OCI-LY1 (cell line): ENCODE data around the gene MSRB3.

Experiments
- CTCF ChIP-seq: fragments of 200-600 bp; sonication (generic), shearing (Covaris generic); IDR thresholded peaks from 2 replicates; pipeline ENCODE4 v1.5.1; 2017; ENCODE audit warnings: mild to moderate bottlenecking, antibody characterized with exemption, low read length, moderate library complexity, mixed read lengths
- EZH2 ChIP-seq: fragments of 200-600 bp; sonication (generic), shearing (Covaris generic); IDR thresholded peaks from 2 replicates; pipeline ENCODE4 v1.8.0; 2017; ENCODE audit warnings: borderline replicate concordance, mixed run types, mild to moderate bottlenecking, antibody characterized with exemption, low read length, moderate library complexity, mixed read lengths

- TF ChIP-seq CTCF (peak; percentile 44), EZH2 (no peak)
Observed at GRCh38 chr12:65232476-65233077, 45.9 kb upstream of the MSRB3 start.
